ENCODE results near the gene PYGM.

PYGM gene

DNA sequence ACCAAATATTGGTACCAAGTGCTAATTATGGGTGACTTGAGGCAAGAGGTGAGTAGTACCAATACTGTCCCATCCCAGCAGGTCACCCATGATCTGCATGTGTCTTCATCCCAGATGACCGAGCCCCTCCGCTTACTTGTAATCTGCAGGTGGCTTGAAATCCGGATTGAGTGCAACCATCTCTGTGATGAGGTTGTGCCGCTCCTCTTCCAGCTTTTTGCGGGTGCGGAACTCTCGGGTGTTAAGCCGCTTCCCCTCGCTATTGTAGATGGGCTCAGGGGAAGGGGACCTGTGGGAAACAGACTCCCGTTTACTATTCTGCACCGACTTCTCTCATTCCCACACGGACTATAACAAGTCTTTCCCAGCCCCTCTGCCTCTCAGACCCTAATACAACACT lies 10.3 kb upstream of the PYGM start:
- no peak for DNase-seq (ENCODE audit: extremely low spot score, insufficient read length, low read depth)
- no peak for FAIRE-seq

- FAIRE-seq, result no peak
- DNase-seq (ENCODE audit: extremely low spot score, insufficient read length, low read depth), result no peak
Observed at GRCh38 chr11:64769283-64769682, 9.5 kb upstream of the PYGM start.

GRCh38 chr11:64768300-64768694 lies 8.5 kb upstream of the PYGM start:
- DNase-seq (ENCODE audit: extremely low spot score, insufficient read length, low read depth) (no peak), FAIRE-seq (no peak)

DNA sequence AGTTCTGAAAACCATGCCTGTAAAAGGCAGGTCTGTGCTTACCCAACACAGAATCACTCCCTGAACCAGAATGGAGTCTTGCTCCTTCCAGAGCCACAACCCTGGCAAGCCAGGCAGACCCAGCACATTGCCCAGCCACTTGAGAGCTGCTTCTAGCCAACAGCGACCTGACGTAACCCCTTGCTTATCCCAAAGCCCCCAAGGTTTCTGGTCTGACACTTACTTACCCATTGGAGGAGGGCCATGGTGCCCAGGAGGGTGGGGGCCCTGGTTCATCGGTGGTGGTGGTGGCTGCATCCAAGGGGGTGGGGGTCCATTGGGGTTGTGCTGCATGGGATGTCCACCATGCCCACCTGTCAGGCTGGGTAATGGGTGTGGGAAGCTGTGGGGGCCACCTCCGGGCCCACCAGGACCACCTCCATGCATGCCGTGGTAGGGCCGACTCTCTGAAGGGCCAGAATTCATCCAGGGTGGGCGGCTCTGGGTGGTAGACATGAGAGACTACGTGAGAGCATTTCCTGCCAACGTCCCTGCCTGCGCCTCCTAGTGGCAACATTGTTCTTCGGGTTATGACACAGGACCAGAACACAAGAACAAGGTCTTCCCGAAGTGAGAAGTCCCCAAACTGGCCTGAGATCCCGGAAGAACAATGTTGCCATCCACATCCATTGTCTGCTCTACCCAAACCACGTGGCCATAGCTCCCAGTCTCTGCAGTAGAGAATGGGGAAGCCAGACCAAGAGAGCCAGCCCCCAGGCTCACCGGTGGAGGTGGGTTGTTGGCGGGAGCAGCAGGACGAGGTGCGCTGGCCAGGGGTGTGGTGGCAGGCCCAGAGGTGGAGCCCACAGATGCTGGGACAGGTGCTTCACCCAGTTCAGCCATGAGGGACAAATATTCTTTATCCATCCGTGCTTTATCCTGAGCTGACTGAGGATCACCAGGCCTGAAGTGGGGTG lies 7.8 kb upstream of the PYGM start:
- FAIRE-seq (no peak), DNase-seq (ENCODE audit: extremely low spot score, insufficient read length, low read depth) (no peak)

GRCh38 chr11:64766881-64767280 lies 7.1 kb upstream of the PYGM start:
- no peak for FAIRE-seq
- DNase-seq (ENCODE audit: extremely low spot score, insufficient read length, low read depth), result no peak

DNA sequence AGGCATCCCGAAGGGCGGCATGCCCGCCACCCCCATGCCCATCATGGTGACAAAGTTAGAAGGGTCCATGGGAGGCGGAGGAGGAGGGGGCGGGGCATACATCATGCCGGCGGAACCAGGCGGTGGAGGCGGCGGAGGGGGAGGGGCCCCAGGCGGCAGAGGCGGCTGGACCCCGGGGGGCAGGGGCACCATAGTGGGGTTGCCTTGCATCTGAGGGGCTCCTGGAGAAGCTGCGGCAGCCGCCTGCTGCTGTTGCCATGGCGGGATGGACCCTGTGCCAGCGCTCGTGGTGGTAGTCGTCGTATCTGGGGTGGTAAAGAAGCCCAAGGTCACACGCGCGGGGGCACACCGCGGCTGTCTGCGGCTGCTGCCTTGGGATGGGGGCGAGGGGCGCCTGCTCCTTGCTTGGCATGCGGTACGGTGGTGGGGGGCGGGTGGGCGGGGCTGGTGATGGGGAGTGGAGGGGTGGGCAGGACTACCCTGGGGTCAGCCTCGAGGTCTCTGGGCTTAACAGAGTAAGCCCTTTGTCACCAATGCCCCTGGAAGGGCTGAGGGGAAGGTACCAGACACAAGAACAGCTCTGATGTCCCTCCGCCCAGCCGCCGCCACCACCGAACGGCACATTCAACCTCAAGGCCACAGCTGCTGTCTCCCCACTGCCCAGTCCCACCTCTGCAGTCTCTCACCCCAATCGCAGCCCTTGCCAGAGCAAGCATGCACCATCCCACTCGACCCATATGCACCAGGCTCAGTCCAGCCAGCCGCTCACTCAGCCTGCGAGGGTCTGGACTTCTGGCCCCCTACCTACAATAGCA lies 6.3 kb upstream of the PYGM start:
- DNase-seq (ENCODE audit: extremely low spot score, insufficient read length, low read depth) (no peak), FAIRE-seq (no peak)

GRCh38 chr11:64765291-64765850 lies 5.6 kb upstream of the PYGM start:
- no peak for FAIRE-seq
- DNase-seq (ENCODE audit: extremely low spot score, insufficient read length, low read depth), result no peak

- FAIRE-seq, result no peak
- no peak for DNase-seq (ENCODE audit: extremely low spot score, insufficient read length, low read depth)
Observed at GRCh38 chr11:64764753-64765152, 5.0 kb upstream of the PYGM start.

DNA sequence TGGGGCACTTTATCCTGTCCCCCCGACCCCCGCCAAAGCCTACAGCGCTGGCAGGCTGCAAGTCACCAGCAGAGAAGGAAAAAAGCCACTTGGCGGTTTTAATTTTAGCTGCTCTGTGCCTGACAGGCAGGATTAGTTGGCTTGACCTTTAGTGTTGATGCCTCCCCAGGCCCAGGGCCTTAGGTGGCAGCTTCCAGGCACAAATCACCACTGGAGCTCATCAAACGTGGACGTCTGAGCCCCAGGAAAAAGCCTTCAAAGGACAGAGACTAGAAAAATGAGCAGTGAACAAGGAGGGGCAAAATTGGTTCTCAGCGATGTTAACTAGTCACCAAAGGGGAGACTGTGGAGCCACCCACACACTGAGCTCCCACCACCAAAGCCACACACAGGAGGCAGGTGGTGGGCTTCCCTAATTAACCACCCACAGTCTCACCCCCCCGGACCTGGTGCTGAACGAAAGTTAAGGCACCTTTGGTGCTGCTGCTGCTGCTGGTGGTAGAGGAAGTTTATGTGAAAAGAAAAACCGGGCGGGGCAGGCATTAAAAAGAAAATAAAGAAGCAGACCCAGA lies 4.4 kb upstream of the PYGM start:
- no peak for DNase-seq (ENCODE audit: extremely low spot score, insufficient read length, low read depth)
- FAIRE-seq, result no peak

DNA sequence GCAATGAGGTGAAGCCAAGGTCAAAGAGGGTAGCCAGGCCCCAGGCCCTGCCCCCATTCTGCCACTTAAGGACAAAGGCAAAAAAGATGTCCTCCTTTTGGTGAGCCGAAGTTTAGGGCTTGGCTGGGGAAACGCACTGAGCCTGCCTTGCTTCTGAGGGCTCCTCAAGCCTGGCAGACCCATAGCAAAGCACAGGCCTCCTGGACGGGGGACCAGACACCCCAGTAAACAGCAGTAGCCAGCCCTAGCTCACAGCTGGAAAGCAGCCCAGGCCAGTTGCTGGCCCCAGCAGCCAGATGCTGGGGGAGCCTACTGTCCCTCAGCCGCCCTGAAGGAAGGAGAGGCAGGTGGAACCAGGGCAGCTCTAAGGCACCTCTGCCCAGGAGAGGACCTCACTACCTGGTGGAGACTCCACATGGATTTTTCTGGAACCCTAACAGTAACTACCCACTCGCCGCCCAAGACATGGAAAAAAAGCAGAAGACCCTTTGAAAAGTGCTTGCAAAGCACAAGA lies 3.8 kb upstream of the PYGM start:
- FAIRE-seq (no peak), DNase-seq (ENCODE audit: extremely low spot score, insufficient read length, low read depth) (no peak)

- DNase-seq (ENCODE audit: extremely low spot score, insufficient read length, low read depth), result no peak
- no peak for FAIRE-seq
Observed at GRCh38 chr11:64762674-64763525, 3.1 kb upstream of the PYGM start.

DNA sequence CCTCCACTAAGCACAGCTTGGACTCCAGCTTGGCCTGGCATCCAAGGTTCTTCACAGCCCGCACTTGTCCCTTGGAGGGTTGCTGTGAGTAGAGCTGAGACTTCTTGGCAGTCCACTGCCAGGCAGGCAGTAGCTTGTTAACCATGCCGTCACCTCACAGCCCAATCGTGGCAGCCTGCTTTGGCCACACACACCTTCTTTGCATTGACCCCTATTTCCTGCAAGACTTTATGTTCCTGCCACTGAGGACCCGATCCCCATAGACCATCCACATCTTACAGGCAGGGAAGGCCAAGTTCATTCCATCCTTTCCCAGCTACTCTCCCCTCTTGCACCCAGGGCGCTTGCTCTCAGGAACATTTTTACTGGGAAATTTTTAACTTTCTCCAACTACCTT lies 2.5 kb upstream of the PYGM start:
- DNase-seq (ENCODE audit: extremely low spot score, insufficient read length, low read depth) (no peak), FAIRE-seq (no peak)

DNA sequence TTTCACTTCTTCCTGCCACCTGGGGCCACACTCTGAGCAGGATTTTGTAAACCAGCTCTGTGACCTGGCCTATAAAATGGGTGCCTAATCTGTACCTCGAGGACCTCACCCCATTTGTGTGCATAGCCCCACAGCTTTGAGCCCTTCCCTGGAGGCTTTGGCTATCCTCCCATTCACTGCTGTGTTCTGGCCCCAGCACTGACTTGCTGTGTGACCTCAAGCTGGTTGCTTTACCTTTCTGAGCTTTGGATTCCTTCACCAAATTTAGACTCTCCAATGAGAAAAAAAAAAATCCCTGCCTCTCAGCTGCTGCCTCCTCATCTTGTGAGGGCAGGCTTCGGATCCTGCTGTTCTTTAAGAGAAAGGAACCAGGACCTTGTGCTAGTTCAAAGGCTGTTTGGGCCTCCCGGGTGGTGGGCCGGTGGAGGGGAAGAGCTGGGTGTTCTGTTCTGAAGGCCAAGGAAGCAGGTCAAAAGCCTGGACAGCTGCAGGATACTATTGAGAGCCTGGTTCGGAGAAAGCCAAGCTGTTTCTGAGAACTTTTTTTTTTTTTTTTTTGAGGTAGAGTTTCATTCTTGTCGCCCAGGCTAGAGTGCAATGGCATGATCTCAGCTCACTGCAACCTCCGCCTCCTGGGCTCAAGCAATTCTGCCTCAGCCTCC lies 1.1 kb upstream of the PYGM start:
- no peak for DNase-seq (ENCODE audit: extremely low spot score, insufficient read length, low read depth)
- no peak for FAIRE-seq

DNA sequence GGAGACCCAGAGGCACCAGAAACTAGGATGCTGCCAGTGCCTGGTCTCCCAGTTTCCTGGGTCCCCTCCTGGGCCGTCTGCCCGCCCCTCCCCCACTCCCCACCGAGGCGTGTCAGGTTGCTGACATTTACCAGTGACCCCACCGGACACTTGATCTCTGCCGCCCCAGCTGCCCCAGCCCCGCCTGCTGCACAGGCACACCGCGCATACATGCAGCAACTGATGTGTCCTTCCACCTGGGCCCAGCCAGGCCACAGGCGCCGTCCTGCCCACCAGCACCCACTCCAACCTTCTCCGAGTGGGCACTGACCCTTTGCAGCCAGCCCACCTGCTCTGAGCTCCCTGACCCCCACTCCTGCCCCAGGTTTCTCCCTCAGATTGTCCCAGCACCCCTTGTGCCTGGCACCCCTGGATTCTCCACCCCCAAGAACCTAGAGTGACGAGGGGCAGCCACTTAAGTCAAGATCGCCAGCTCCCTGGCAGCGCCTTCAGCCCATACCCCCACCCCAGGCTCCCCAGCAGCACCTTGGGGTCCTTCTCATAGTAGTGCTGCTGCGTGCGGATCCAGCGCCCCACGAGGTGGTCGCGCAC lies 548 bp downstream of the PYGM start:
- no peak for FAIRE-seq

GRCh38 chr11:64758330-64759079 lies 1.3 kb downstream of the PYGM start:
- DNase-seq (ENCODE audit: extremely low spot score, insufficient read length, low read depth) (no peak), FAIRE-seq (no peak)

More for the DNA sequence above, 548 bp downstream of the PYGM start:
- no peak for DNase-seq (ENCODE audit: extremely low spot score, insufficient read length, low read depth)

- FAIRE-seq (no peak), DNase-seq (ENCODE audit: extremely low spot score, insufficient read length, low read depth) (no peak)
Observed at GRCh38 chr11:64757549-64758329, 2.0 kb downstream of the PYGM start.
